HG03460 (cell line): ENCODE data around the gene MAP2K5.
A peak's percentile ranks its signal among the peaks of the same experiment; 100 is the strongest.

Experiments
- ATAC-seq: cut with Tn5 transposase; IDR thresholded peaks from one replicate; pipeline ENCODE4 v1.9.1; 2021; ENCODE audit not compliant: unreplicated experiment

Gene MAP2K5

DNA sequence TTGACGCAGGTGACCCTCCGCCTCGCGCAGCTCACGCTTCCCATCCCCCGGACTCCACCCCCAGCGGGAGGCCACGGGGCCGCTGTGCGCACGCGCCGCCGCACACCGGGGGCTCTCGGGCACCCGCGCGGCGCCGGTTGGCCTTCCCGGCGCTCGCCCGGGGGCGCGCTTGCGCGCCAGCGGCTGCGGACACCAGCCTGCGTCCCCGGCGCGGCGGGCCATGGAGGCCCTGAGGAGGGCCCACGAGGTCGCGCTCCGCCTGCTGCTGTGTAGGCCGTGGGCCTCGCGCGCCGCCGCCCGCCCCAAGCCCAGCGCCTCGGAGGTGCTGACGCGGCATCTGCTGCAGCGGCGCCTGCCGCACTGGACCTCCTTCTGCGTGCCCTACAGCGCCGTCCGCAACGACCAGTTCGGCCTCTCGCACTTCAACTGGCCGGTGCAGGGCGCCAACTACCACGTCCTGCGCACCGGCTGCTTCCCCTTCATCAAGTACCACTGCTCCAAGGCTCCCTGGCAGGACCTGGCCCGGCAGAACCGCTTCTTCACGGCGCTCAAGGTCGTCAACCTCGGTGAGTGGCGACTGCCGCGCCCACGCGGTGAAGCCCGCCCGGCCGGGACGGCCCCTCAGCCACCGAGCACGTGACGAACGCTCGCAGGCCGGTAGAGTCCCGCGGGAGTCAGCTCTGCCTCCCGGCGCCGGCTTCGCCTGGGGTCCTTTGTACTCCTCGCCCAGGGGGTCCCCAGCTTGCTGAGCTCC is 21.3 kb upstream of the MAP2K5 start, which contains the start of gene C15orf61:
Gene C15orf61, plus strand, starts transcription at position 103 of the 754 bp plus-strand sequence. Its CDS starts 118 bp downstream, at position 221.
- ATAC-seq, result peak; percentile 71

DNA sequence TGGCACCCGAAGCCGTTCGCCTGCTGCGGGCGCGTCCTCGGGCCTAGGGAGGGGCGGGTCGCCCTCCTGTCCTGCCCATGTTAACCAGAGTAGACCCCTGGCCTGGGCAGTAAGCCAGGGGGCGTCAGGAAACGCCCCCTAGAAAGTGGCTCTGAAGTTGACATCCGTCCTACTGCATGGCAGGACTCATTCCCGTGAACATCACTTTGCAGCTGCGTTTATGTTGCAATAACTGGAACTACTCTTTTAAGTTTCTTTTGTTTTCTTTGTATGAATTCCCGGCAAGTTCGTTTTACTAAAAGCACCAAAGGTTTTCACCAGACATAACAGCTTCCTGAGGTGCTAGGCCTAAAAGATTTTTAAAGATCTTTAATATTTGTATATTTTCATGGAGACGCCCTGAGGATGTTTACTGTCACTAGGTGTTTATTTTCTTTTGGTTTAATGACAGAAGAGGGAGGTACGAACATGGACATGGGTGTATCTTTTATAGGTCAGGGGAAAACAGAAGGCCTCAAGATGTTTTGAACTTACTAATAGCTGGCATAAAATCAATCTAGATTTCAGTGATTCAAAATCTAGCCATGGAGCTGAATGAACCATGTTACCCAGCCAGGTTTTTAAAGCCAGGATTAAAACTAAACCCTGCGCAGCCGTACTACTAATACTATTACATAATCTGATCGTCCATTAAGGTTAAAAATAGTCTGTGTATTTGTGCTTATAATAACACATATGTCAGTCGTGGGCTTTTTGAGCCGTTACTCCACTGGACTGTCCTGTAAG is 20.5 kb upstream of the MAP2K5 start:
- ATAC-seq, result no peak

DNA sequence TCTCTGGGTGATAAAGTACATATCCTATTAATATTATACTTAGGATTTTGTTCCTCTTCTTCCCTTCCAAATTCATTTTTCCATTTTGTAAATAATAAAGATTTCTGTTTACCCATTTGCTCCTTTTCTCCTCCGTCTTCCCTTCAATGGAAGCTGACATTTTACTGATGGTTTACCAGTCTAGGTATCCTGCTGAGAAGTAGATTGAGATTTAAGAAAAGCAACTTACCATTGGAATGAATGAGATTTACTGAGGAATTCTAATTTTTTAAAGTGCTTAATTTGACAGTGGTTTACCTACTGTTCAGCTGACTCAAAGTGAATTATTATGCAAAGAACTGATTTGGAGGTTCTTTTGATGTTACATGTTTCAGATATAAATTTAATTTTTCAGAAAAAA is 19.2 kb upstream of the MAP2K5 start:
- ATAC-seq, result no peak

DNA sequence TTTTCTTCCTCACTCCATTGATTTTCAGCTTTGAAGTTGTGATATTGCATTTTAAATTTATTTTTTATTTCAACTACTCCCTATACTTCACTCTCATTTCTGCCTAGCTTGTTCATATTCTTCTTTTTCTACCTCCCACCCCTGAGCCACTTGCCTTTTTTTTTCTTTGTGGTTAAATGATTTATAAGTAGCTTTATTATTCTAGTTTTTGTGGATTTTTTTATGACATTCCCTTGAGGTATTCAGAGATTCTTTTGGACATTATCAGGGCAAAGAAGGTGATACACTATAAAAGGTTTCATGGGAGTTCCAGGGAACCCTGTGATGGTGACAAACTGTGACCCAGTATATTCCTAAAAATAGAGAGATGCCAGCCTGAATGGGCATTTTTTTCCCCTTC is 18.3 kb upstream of the MAP2K5 start:
- no peak for ATAC-seq

DNA sequence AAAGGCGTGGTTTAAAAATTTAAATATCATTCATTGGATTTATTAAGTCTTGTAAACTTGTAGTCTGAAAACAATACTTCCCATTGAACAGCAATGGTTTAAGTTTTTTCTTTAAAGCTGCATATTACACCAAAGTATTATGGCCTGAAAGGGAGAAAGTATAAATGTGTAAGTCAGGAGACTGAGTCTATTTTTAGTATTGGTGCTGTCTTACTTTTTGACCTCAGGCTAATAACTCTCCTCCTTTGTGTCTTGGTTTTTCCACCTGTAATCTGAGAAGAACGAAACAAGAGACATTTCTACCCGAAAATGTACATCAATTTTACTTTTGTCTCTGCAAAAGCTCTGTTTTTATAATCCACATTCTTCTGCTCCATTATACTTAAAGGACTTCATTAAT is 14.0 kb upstream of the MAP2K5 start:
- ATAC-seq, result no peak

DNA sequence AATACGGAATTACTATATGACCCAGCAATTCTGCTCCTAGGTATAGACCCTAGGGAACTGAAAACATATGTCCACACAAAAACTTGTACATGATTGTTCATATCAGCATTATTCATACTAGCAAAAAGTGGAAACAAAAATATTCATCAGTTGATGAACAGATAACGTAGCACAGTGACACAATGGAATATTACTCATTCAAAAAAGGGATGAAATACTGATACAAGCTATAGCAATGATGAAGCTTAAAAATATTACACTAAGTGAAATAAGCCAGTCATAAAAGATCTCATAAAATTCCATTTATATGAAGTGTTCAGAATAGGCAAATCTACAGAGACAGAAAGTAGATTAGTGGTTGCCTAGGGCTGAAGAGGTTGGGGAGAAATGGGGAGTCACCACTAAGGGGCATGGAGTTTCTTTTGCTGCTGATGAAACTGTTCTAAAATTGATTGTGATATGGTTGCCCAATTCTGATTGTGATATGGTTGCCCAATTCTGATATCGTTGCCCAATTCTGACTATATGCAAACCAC is 11.1 kb upstream of the MAP2K5 start:
- ATAC-seq, result no peak

DNA sequence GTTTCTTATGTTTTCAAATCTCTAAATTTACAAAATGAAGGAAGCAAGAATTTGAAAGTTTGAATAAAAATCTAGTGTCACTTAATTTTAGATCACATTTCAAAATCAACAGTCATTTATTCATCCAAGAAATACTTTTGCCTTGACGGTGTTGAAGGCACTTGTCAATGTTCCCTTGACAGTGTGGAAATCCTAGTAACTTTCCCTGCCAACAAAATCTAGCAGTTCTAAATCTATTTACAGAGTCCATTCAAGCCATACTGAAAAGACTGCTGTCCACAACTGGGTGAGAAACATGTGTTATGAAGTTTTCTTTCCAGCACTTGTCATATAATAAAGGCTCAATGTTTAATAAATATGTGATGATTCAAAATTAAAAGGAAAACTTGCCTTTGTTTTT is 8.6 kb upstream of the MAP2K5 start:
- no peak for ATAC-seq

DNA sequence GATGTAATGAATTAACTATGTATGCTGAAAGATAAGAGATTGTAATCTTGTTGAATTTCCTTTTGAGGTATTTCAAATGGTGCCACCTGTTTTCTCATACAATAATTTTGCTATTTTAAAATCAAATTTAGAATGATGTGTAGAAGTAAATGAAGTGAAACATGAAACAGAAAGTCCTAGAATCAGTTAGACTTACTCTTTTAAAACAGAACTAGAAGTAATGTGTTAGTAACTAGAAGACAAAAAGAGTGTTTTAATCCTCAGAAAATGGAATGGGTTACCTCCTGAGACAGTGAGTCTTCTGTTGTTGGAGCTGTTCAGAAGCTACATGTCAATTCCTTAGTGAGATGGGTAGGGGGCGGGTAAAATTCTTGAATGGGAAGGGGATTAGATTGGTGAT is 8.1 kb upstream of the MAP2K5 start:
- ATAC-seq, result no peak

DNA sequence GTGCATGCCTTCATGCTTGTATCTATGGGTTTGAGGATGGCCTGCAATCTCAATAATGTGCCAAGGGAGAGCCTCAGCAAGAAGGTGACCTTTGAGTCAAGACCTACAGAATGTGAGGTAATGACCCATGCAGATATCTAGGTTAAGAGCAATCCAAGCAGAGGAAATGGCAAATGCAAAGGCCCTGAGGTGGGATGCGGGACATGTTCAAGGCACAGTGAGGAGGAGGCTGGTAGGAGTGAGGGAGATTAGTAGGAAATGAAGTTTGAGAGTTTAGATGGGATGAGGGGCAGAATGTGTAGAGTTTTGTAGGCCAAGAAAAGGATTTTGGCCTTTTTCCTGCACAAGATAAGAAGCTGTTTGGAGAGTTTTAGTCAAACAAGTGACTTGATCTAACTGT is 4.7 kb upstream of the MAP2K5 start:
- no peak for ATAC-seq

DNA sequence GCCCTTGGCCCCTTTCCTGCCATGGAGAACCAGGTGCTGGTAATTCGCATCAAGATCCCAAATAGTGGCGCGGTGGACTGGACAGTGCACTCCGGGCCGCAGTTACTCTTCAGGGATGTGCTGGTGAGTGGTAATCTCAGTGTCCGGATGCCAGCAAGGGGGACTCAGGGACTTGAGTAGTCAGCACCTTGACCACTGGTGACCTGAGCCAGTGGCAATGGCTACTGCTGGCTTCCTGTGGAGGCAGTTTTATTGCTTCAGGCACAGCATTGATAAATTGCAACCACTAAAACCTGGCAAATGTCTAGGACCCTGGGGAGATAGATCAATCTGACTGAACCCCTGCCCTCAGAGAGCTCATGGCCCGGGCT is 830 bp downstream of the MAP2K5 start:
- no peak for ATAC-seq

DNA sequence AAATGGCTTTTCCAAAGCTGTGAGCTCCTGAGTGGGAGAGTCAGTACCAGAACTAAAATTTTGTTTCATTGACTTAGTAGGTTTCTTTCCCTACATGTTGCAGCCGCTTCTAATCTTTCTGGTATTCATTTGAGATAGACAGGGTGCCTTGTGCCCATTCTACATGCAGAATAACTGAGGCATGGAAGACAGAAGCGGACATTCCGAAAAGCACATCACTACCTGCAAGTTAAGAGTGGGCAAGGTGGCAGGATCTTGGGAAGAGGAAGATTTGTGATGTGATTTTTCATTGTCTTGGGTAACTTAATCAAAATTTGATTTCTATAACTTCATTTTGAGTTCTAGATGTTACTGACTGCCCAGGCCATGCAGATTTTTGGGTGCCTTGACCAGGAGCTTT is 2.0 kb downstream of the MAP2K5 start:
- no peak for ATAC-seq

DNA sequence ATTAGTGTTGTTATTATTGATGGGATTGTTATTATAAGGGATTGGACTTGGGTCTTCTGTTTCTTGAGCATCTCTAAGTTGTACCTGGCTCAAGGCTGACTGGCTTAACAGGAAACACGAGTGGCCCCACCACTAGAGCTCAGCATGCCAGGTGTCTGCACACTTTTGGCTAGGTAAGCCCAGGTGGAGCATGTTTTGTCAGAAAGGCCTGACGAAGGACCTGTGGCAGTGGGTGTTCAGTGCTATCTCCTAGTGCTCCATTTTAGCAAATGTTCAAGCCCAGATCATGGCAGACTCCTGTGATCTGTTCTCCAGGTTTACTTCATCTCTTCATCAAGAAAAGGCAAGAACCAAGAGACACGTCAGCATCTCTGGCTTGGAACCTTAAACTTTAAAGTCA is 3.4 kb downstream of the MAP2K5 start:
- no peak for ATAC-seq

DNA sequence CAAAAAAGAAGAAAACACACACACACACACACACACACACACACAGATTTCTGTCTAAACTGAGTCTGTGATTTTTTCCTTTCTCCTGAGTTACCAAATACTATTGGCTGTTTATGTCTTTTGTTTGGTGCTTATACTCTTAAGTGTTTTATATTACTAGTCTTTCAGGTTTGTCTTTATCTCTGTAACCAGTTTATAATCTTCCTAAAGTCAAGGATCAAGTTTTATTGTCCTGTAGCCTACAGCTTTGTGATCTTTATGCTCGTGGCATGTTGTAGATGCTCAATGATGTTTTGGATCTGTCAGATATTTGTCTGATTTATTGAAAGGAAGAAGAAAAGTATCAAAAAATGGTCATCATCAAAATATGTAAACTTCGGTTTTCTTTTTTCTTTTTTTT is 4.6 kb downstream of the MAP2K5 start:
- ATAC-seq, result no peak

DNA sequence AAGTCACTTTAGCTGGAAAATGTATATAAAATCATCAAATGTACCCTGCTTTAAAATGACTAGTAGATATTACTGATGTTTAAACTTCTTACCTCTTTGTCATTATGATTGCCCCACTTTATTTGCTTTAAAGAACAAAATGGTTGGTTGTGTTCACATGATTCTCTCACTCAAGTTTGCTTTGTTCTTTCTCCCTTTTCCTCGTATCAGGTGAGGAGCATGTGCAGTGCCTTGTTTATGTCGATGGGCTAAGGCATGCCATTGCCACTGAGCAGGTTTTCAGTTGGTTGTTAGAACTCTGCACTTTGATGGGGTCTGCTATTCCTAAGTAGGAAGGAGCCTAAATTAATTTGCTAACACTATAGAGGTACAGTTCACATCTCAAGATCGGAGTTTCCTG is 5.3 kb downstream of the MAP2K5 start:
- ATAC-seq, result no peak

DNA sequence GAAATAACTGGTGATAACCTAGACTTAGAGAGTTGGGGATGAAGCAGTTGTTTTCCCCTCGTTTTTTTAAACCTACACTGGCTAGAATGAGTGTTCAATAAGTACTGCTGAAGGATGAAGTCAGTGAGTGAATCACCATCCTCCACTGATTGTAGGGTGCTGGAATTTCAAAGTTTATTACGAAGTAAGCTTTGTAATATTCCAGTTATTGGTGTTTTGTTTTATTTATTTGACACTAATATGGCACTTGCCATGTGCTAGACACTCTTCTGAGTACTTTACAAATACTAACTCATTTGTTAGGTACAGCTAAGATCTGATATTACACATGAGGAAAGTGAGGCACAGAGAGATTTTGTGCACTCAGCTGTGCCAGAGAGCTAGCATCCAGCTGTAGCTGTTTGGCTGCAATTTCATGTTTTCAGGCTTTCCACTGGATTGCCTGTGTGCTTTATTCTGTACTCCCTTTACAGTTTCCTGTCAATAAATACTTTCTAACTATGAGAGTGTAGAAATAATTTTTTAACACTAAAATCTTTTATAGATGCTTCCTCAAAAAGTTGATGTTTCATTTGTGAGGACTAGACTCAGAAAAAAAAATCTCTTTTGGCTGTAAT is 5.8 kb downstream of the MAP2K5 start:
- no peak for ATAC-seq

DNA sequence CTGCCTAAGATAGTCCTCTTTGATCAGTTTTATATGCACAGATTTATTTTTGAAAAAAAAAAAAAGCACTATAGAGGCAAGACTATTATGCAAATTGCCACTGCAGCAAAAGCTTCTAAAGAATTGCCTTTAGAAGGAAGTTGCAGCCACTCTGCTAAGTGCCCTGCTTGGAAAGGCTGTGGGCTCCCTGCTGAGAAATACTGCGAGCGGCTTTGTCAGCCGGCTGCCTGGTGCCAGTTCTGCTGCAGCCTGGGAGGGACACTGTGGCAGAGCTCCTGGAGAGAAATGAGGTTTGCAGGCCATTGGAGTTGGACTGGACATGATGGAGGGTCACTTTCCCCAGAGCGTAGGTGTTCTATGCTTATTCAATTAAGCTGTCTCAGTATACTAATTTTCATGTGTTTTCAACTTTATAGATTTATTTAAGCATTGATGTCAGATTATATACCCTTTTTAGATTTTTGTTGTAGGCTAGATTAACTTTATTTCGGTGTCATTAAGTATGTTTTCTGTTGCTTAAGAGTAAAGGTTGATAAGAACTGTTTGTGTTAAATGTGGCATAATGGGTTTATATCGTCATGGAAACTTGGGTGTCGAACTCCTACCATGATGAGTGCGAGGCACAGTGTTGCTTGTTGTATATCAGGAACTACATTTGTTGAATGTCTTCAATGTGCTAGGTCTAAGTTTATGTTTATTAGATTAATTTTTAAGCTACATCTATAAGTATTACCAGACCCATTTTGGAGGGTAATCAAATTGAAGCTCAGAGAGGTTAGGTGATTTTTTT is 6.6 kb downstream of the MAP2K5 start:
- no peak for ATAC-seq

DNA sequence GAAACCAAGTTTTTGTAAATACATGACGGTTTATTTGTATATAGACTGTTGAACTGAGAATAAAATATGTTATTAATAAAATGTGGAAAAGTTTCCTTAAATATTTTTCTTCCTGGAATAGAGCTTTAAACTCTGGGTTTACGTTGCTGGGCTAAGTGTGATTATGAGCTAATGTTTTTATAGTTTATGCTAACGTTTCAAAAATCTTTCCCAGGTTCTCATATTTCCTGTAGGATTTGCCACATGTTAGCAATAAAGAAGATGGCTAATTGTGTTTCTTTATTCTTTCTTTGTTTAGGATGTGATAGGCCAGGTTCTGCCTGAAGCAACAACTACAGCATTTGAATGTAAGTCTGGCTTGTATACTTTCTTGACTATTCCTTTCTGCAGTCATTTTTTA is 7.2 kb downstream of the MAP2K5 start:
- ATAC-seq, result no peak

DNA sequence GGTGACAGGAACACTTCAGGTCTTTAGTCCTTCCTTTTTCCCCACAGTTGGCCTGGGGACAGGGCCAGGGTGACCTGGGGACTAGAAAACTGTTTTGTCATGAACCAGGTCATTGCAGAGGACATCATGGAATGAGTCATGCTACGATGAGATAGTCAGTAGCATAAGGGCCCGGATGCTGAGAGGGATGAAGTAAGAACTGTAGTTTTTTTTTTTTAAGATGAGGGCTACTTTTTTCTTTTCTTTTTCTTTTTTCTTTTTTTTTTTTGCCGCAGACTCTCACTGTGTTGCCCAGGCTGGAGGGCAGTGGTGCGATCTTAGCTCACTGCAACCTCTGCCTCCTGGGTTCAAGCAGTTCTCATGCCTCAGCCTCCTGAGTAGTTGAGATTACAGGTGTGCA is 8.0 kb downstream of the MAP2K5 start:
- no peak for ATAC-seq

DNA sequence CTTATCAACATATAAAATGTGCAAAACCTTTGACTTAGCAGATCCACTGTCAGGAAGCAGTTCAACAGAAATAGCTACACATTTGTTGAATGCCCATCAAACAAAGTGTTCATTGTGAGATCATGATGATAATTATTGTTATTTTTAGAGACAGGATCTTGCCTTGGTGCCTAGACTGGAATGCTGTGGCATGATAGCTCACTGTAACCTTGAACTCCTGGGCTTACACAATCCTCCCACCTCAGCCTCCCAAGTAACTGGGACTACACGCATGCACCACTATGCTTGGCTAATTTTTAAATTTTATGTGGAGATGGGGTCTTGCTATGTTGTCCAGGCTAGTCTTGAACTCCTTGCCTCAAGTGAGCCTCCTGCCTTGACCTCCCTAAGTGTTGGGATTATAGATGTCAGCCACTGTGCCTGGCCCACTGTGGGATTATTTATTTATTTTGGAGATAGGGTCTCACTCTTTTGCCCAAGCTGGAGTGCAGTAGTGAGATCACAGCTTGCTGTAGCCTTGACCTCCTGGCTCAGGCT is 8.8 kb downstream of the MAP2K5 start:
- ATAC-seq, result no peak

DNA sequence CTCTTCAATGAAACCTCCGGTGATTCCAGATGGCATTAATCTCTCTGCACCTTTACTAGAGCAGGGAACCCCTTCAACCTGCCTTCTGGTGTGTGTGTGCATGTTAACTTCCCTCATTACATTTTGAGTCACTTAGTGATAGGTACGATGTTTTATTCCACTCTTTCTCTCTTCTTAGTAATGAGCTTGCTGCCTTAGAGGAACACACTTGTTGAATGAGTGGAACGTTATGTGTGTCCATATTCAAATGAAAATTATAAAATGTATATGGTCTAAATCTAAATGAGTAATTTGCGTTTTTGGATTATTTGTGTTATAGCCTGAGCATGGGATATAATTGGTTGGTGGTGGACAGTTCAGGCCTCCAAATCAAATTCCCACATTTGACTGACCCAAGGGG is 12.1 kb downstream of the MAP2K5 start:
- ATAC-seq, result no peak
